Rectal smooth muscle tissue (tissue), 1 donor: ENCODE results near the gene DTX3L.
A peak's percentile ranks its signal among the peaks of the same experiment; 100 is the strongest.

Source experiments
- H3K27ac ChIP-seq: one replicate; pipeline ENCODE4 v1.7.0; 2013; ENCODE audit warnings: low read depth, low read length, inconsistent platforms
- H3K27me3 ChIP-seq: one replicate; pipeline ENCODE4 v1.7.0; 2013; ENCODE audit warnings: low read length; ENCODE audit not compliant: control insufficient read depth, insufficient read depth
- H3K36me3 ChIP-seq: one replicate; pipeline ENCODE4 v1.7.0; 2013; ENCODE audit warnings: low read length; ENCODE audit not compliant: control insufficient read depth, insufficient read depth
- H3K4me1 ChIP-seq: one replicate; pipeline ENCODE4 v1.7.0; 2013; ENCODE audit warnings: low read length; ENCODE audit not compliant: control insufficient read depth, insufficient read depth
- H3K4me3 ChIP-seq: one replicate; pipeline ENCODE4 v1.7.0; 2013; ENCODE audit warnings: low read length
- H3K9ac ChIP-seq: one replicate; pipeline ENCODE4 v1.7.0; 2013; ENCODE audit warnings: low read length

DTX3L gene

GRCh38 chr3:122564155-122564912, at the start of gene DTX3L, which contains the start of gene PARP9:
Gene DTX3L, plus strand, starts transcription at chr3:122564338. Its CDS starts 89 bp downstream, at chr3:122564427.
Gene PARP9, minus strand, starts transcription at chr3:122564300. Its CDS starts 4,680 bp downstream, at chr3:122559620.
- H3K4me3 ChIP-seq: peak within 1 kb of the TSS; percentile 73
- peaks cover 23% of the 10 kb centered on the region for H3K4me1 ChIP-seq
- peaks cover 12% of the 10 kb centered on the region for H3K36me3 ChIP-seq
- peak within 1 kb of the TSS; percentile 94 for H3K27ac ChIP-seq
- no peaks in the 10 kb centered on the region for H3K27me3 ChIP-seq
- peak within 1 kb of the TSS; percentile 91 for H3K9ac ChIP-seq

- H3K4me1 ChIP-seq: peaks cover 6% of the 10 kb centered on the region
- peak overlapping the region; percentile 94 for H3K27ac ChIP-seq
- no peaks in the 10 kb centered on the region for H3K36me3 ChIP-seq
- no peaks in the 10 kb centered on the region for H3K27me3 ChIP-seq
- H3K4me3 ChIP-seq: peak overlapping the region; percentile 76
- no peak overlapping the region for H3K9ac ChIP-seq
Observed at GRCh38 chr3:122515020-122515468, 49.1 kb upstream of the DTX3L start.

- H3K27ac ChIP-seq: no peak overlapping the region
- no peaks in the 10 kb centered on the region for H3K36me3 ChIP-seq
- peaks cover 6% of the 10 kb centered on the region for H3K4me1 ChIP-seq
- H3K4me3 ChIP-seq: no peak overlapping the region
- no peak overlapping the region for H3K9ac ChIP-seq
- H3K27me3 ChIP-seq: no peaks in the 10 kb centered on the region
Observed at GRCh38 chr3:122515870-122516269, 48.3 kb upstream of the DTX3L start.

GRCh38 chr3:122516846-122517360, 47.2 kb upstream of the DTX3L start:
- no peak overlapping the region for H3K4me3 ChIP-seq
- peaks cover 3% of the 10 kb centered on the region for H3K4me1 ChIP-seq
- H3K27ac ChIP-seq: no peak overlapping the region
- no peaks in the 10 kb centered on the region for H3K36me3 ChIP-seq
- H3K9ac ChIP-seq: no peak overlapping the region
- no peaks in the 10 kb centered on the region for H3K27me3 ChIP-seq

GRCh38 chr3:122519693-122520092, 44.4 kb upstream of the DTX3L start:
- no peak overlapping the region for H3K27ac ChIP-seq

GRCh38 chr3:122520861-122521260, 43.3 kb upstream of the DTX3L start:
- H3K4me3 ChIP-seq: no peak overlapping the region
- H3K9ac ChIP-seq: no peak overlapping the region
- H3K4me1 ChIP-seq: no peaks in the 10 kb centered on the region
- no peak overlapping the region for H3K27ac ChIP-seq
- no peaks in the 10 kb centered on the region for H3K27me3 ChIP-seq
- no peaks in the 10 kb centered on the region for H3K36me3 ChIP-seq

More at GRCh38 chr3:122519693-122520092, 44.4 kb upstream of the DTX3L start:
- no peak overlapping the region for H3K9ac ChIP-seq
- H3K27me3 ChIP-seq: no peaks in the 10 kb centered on the region
- H3K4me1 ChIP-seq: peaks cover 3% of the 10 kb centered on the region
- H3K36me3 ChIP-seq: no peaks in the 10 kb centered on the region
- no peak overlapping the region for H3K4me3 ChIP-seq

- Histone ChIP-seq H3K27ac (no peak overlapping the region), H3K4me1 (no peaks in the 10 kb centered on the region), H3K4me3 (no peak overlapping the region), H3K9ac (no peak overlapping the region), H3K27me3 (no peaks in the 10 kb centered on the region), H3K36me3 (peaks cover 2% of the 10 kb centered on the region)
Observed at GRCh38 chr3:122523317-122523716, 40.8 kb upstream of the DTX3L start.

- H3K27me3 ChIP-seq: no peaks in the 10 kb centered on the region
- no peaks in the 10 kb centered on the region for H3K4me1 ChIP-seq
- no peak overlapping the region for H3K9ac ChIP-seq
- H3K36me3 ChIP-seq: peaks cover 27% of the 10 kb centered on the region
- no peak overlapping the region for H3K27ac ChIP-seq
- H3K4me3 ChIP-seq: no peak overlapping the region
Observed at GRCh38 chr3:122530164-122530563, 34.0 kb upstream of the DTX3L start.

- Histone ChIP-seq H3K27me3 (no peaks in the 10 kb centered on the region), H3K4me1 (no peaks in the 10 kb centered on the region), H3K36me3 (peaks cover 30% of the 10 kb centered on the region), H3K27ac (no peak overlapping the region), H3K4me3 (no peak overlapping the region), H3K9ac (no peak overlapping the region)
Observed at GRCh38 chr3:122533480-122533879, 30.7 kb upstream of the DTX3L start.

GRCh38 chr3:122533931-122534334, 30.2 kb upstream of the DTX3L start:
- Histone ChIP-seq H3K9ac (no peak overlapping the region), H3K27ac (no peak overlapping the region), H3K4me1 (no peaks in the 10 kb centered on the region), H3K36me3 (peaks cover 30% of the 10 kb centered on the region), H3K27me3 (no peaks in the 10 kb centered on the region), H3K4me3 (no peak overlapping the region)

- Histone ChIP-seq H3K9ac (no peak overlapping the region), H3K4me1 (no peaks in the 10 kb centered on the region), H3K27ac (no peak overlapping the region), H3K27me3 (no peaks in the 10 kb centered on the region), H3K36me3 (peaks cover 34% of the 10 kb centered on the region), H3K4me3 (no peak overlapping the region)
Observed at GRCh38 chr3:122535964-122536631, 28.0 kb upstream of the DTX3L start.

- no peaks in the 10 kb centered on the region for H3K27me3 ChIP-seq
- H3K27ac ChIP-seq: no peak overlapping the region
- no peak overlapping the region for H3K4me3 ChIP-seq
- no peaks in the 10 kb centered on the region for H3K4me1 ChIP-seq
- peaks cover 34% of the 10 kb centered on the region for H3K36me3 ChIP-seq
- H3K9ac ChIP-seq: no peak overlapping the region
Observed at GRCh38 chr3:122536632-122537001, 27.5 kb upstream of the DTX3L start.
